ENCODE data around the gene BNIP2. TPM values are rescaled to one million over a fixed set of nuclear protein-coding genes. Genes with fewer than 3 reads are reported as not detected.
A peak's percentile ranks its signal among the peaks of the same experiment; 100 is the strongest.

The BNIP2 gene
- total and polyA plus RNA-seq, 4 donors: 33.6 to 96.6 (median 68.7) TPM

DNA sequence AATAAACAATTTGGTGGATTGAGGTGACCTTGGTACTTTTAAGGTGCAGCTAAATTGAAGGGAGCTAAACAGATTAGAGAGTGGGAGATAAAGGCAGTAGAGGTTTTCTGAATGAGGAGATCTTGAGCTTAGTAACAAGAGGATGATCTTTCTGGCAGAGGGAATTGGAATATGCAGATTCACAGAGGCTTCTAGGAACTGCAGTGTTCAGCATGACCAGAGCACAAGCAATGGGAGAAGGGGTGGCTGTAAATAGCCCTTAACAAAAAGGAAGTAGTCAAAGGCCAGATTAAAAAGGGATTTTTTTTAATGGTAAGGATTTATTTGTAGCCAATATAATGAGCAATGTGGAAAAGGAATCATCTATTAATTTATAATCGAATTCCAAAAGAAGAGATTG is 5.7 kb upstream of the BNIP2 start:
- no peak for DNase-seq
- Histone ChIP-seq H3K36me3 (ENCODE audit: control insufficient read depth in 4 of 4, insufficient read depth in 4 of 4, low read length in 4 of 4) (no peaks in the 10 kb centered on the region), H3K4me1 (ENCODE audit: control insufficient read depth in 5 of 5, insufficient read depth in 5 of 5, low read length in 5 of 5) (peaks cover 0 to 4% (median 0%) of the 10 kb centered on the region in 5 donors), H3K9ac (ENCODE audit: insufficient read depth in 1 of 2, low read length in 2 of 2) (no peak overlapping the region), H3K9me3 (ENCODE audit: control insufficient read depth in 4 of 4, insufficient read depth in 3 of 4, low read length in 3 of 4) (no peaks in the 10 kb centered on the region), H3K27me3 (ENCODE audit: control insufficient read depth in 3 of 3, insufficient read depth in 3 of 3, low read length in 2 of 3) (no peaks in the 10 kb centered on the region), H3K27ac (ENCODE audit: low read depth in 1 of 2, low read length in 1 of 2) (no peak overlapping the region), H3K4me3 (no peak overlapping the region)
- TF ChIP-seq, protein P1, sequence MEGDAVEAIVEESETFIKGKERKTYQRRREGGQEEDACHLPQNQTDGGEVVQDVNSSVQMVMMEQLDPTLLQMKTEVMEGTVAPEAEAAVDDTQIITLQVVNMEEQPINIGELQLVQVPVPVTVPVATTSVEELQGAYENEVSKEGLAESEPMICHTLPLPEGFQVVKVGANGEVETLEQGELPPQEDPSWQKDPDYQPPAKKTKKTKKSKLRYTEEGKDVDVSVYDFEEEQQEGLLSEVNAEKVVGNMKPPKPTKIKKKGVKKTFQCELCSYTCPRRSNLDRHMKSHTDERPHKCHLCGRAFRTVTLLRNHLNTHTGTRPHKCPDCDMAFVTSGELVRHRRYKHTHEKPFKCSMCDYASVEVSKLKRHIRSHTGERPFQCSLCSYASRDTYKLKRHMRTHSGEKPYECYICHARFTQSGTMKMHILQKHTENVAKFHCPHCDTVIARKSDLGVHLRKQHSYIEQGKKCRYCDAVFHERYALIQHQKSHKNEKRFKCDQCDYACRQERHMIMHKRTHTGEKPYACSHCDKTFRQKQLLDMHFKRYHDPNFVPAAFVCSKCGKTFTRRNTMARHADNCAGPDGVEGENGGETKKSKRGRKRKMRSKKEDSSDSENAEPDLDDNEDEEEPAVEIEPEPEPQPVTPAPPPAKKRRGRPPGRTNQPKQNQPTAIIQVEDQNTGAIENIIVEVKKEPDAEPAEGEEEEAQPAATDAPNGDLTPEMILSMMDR (IDR thresholded peaks at IDR 0.05; ENCODE audit: control extremely low read depth, extremely low read depth): no peak
- ATAC-seq (ENCODE audit: insufficient read depth, low FRiP score): no peak
- WGBS, 2 donors: 93 to 97% methylated on average over 1 of the region's 1 CpG

DNA sequence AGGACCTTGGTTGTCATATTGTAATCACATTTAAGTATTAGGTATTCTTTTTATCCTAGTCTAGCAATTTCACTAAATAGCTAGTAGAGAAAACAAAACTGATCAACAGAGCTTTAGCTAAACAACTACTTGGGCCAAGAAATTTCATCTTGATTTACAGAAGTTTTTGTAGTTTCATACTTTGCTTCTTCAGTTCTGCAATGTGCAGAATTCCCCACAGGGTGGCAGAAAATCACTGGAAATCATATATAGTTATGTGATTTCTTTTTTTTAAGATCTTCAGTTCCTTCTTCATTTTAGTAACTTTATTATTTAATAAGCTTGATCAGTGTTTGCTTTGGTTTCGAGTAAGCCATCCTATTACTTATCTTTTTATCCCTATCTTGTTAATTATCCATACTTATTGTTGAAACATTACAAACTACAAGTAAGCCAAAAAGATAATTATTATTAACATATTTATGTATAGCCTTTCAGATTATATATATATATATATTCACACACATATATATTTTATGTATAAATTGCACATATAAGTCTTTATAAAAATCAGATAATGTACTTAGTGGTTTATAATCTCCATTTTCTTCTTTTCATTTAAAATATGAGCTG is 2.2 kb upstream of the BNIP2 start:
- WGBS, 2 donors: 15 to 38% methylated on average over 1 of the region's 1 CpG
- H3K9ac ChIP-seq (ENCODE audit: insufficient read depth in 1 of 2, low read length in 2 of 2): no peak overlapping the region
- no peaks in the 10 kb centered on the region for H3K9me3 ChIP-seq (ENCODE audit: control insufficient read depth in 4 of 4, insufficient read depth in 3 of 4, low read length in 3 of 4)
- H3K36me3 ChIP-seq (ENCODE audit: control insufficient read depth in 4 of 4, insufficient read depth in 4 of 4, low read length in 4 of 4): peaks cover 0 to 2% (median 1%) of the 10 kb centered on the region in 4 donors
- DNase-seq (peak; percentile 58 to 85 (median 84)), ATAC-seq (ENCODE audit: insufficient read depth, low FRiP score) (no peak)
- no peaks in the 10 kb centered on the region for H3K27me3 ChIP-seq (ENCODE audit: control insufficient read depth in 3 of 3, insufficient read depth in 3 of 3, low read length in 2 of 3)
- no peak overlapping the region for H3K4me3 ChIP-seq
- H3K4me1 ChIP-seq (ENCODE audit: control insufficient read depth in 5 of 5, insufficient read depth in 5 of 5, low read length in 5 of 5): peaks cover 1 to 13% (median 9%) of the 10 kb centered on the region in 5 donors
- no peak overlapping the region for H3K27ac ChIP-seq (ENCODE audit: low read depth in 1 of 2, low read length in 1 of 2)
- TF ChIP-seq, protein P1 (IDR thresholded peaks at IDR 0.05; ENCODE audit: control extremely low read depth, extremely low read depth): peak; percentile 55

DNA sequence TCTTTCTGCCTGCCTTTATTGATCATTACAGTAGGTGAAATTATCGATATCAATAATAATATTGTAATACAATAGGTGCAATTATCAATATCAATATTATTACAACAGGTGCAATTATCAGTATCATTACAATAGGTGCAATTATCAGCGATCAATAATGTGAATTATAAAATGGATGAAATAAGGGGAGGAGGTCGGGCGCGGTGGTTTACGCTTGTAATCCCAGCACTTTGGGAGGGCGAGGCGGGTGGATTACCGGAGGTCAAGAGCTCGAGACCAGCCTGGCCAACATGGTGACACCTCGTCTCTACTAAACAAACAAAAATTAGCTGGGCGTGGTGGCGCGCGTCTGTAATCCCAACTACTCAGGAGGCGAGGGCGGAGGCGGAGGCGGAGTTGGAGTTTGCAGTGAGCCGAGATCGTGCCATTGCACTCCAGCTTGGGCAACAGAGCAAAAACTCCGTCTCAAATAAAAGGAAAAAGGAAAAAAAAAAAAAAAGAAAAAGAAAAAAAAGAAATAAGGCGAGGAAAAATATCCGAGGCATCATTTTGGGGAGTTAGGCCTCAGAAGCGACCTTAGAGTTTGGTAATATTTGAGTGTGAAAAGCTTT is 611 bp upstream of the BNIP2 start:
- peak overlapping the region; percentile 76 to 95 for H3K27ac ChIP-seq (ENCODE audit: low read depth in 1 of 2, low read length in 1 of 2)
- DNase-seq (peak; percentile 74 to 78 (median 76)), ATAC-seq (ENCODE audit: insufficient read depth, low FRiP score) (peak; percentile 48)
- H3K9ac ChIP-seq (ENCODE audit: insufficient read depth in 1 of 2, low read length in 2 of 2): peak overlapping the region; percentile 82 to 92
- H3K27me3 ChIP-seq (ENCODE audit: control insufficient read depth in 3 of 3, insufficient read depth in 3 of 3, low read length in 2 of 3): no peaks in the 10 kb centered on the region
- H3K9me3 ChIP-seq (ENCODE audit: control insufficient read depth in 4 of 4, insufficient read depth in 3 of 4, low read length in 3 of 4): no peaks in the 10 kb centered on the region
- 2 to 3% methylated on average over 25 of the region's 25 CpGs for WGBS, 2 donors
- peaks cover 5 to 20% (median 9%) of the 10 kb centered on the region in 5 donors for H3K4me1 ChIP-seq (ENCODE audit: control insufficient read depth in 5 of 5, insufficient read depth in 5 of 5, low read length in 5 of 5)
- TF ChIP-seq, protein P1 (IDR thresholded peaks at IDR 0.05; ENCODE audit: control extremely low read depth, extremely low read depth): no peak
- peaks cover 0 to 8% (median 2%) of the 10 kb centered on the region in 4 donors for H3K36me3 ChIP-seq (ENCODE audit: control insufficient read depth in 4 of 4, insufficient read depth in 4 of 4, low read length in 4 of 4)
- peak overlapping the region; percentile 18 for H3K4me3 ChIP-seq
